ENCODE measurements around the gene CACNA1A.

DNA sequence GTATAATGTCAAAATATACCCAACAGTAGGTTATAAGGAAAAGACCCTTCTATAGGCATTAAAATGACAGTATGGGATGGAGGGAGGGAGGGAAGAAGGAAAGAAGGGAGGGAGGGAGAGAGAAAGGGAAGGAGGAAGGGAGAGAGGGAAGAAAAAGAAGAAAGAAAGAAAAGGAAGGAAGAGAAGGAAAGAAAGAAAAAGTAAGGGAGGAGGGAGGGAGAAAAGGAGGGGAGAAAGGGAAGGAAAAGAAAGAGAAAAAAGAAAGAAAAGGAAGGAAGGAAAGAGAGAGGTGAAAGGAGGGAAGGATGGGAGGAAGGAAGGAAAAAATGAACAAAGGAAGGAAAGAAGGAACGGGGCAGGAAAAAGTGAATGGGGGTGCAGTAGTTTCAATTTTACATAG, 35.3 kb upstream of the CACNA1A start:
- no peak for TF ChIP-seq POLR2A (IDR thresholded peaks at IDR 0.05; ENCODE audit: low read depth, low read length)
- TF ChIP-seq, protein P1, sequence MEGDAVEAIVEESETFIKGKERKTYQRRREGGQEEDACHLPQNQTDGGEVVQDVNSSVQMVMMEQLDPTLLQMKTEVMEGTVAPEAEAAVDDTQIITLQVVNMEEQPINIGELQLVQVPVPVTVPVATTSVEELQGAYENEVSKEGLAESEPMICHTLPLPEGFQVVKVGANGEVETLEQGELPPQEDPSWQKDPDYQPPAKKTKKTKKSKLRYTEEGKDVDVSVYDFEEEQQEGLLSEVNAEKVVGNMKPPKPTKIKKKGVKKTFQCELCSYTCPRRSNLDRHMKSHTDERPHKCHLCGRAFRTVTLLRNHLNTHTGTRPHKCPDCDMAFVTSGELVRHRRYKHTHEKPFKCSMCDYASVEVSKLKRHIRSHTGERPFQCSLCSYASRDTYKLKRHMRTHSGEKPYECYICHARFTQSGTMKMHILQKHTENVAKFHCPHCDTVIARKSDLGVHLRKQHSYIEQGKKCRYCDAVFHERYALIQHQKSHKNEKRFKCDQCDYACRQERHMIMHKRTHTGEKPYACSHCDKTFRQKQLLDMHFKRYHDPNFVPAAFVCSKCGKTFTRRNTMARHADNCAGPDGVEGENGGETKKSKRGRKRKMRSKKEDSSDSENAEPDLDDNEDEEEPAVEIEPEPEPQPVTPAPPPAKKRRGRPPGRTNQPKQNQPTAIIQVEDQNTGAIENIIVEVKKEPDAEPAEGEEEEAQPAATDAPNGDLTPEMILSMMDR (conservative IDR thresholded peaks at IDR 0.05; ENCODE audit: low read depth, low read length), result no peak
- TF ChIP-seq RCOR1 (IDR thresholded peaks at IDR 0.05; ENCODE audit: insufficient replicate concordance, low read length), result no peak
- TF ChIP-seq MAFK (IDR thresholded peaks at IDR 0.05; ENCODE audit: low read depth, low read length), result no peak
- TF ChIP-seq, protein P2, sequence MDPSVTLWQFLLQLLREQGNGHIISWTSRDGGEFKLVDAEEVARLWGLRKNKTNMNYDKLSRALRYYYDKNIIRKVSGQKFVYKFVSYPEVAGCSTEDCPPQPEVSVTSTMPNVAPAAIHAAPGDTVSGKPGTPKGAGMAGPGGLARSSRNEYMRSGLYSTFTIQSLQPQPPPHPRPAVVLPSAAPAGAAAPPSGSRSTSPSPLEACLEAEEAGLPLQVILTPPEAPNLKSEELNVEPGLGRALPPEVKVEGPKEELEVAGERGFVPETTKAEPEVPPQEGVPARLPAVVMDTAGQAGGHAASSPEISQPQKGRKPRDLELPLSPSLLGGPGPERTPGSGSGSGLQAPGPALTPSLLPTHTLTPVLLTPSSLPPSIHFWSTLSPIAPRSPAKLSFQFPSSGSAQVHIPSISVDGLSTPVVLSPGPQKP (IDR thresholded peaks at IDR 0.05; ENCODE audit: borderline replicate concordance, low read depth, low read length), result no peak
- TF ChIP-seq USF2 (IDR thresholded peaks at IDR 0.05; ENCODE audit: low read depth, low read length), result no peak
- no peak for TF ChIP-seq CHD1 (IDR thresholded peaks at IDR 0.05; ENCODE audit: low read depth, low read length)
- TF ChIP-seq RAD21 (IDR thresholded peaks at IDR 0.05; ENCODE audit: low read length), result no peak

Measured in IMR-90 (cell line).